GM12878 (cell line): ENCODE results near the gene CLDN19. TPM values are rescaled to one million over a fixed set of nuclear protein-coding genes. Genes with fewer than 3 reads are reported as not detected.

Experiments used
- ATAC-seq: fragments of 200-7000 bp; cut with Tn5 transposase; 3 replicates; pipeline ENCODE4 v1.9.1; 2020; ENCODE audit warnings: mild to moderate bottlenecking, moderate library complexity
- BruUV-seq: library from RNA; stranded (reverse); fragments of 400-500 nt; replicated peaks from 2 replicates; lab custom pipeline; 2021; lab: Mats Ljungman, UMichigan
- CTCF ChIA-PET: fragments of 300-600 bp; sonication (Branson Sonifier 250); formaldehyde crosslinking; extraction: SDS; loops from one replicate; lab custom pipeline; 2021; ENCODE audit warnings: inconsistent platforms; lab: Yijun Ruan, JAX
- POLR2A ChIA-PET: fragments of 350-600 bp; formaldehyde crosslinking; extraction: SDS; loops from one replicate; lab custom pipeline; 2021; ENCODE audit warnings: inconsistent platforms; lab: Charles Lee
- RAD21 ChIA-PET: fragments of 300-600 bp; sonication (Branson Sonifier 250); formaldehyde crosslinking; loops from one replicate; lab custom pipeline; 2023; ENCODE audit warnings: antibody characterized with exemption; ENCODE audit not compliant: unreplicated experiment; lab: Charles Lee
- SMC1A ChIA-PET: fragments of 300-600 bp; sonication (Branson Sonifier 250); formaldehyde crosslinking; loops from one replicate; lab custom pipeline; 2023; ENCODE audit not compliant: unreplicated experiment, uncharacterized antibody; lab: Charles Lee
- DNase-seq: peaks from one replicate; pipeline ENCODE4 v3.0.0-alpha.2; 2011; ENCODE audit warnings: low read depth, low spot score
- FAIRE-seq: peaks from 3 replicates; lab custom pipeline; 2011; peaks lifted over from hg19 to GRCh38; lab: Jason Lieb, UNC
- H2AFZ ChIP-seq: 2 replicates; pipeline ENCODE4 v1.6.0; 2011; ENCODE audit warnings: low read depth, low read length, control low read depth; ENCODE audit not compliant: control insufficient read depth
- H3K27ac ChIP-seq: 2 replicates; pipeline ENCODE4 v1.5.1; 2011; ENCODE audit warnings: control low read depth; ENCODE audit not compliant: control insufficient read depth, insufficient read depth
- H3K27me3 ChIP-seq, 2 experiments: replicated peaks in 1 of 2; 2 replicates each; pipeline versions ENCODE4 v1.6.0 to v1.6.1; 2011; ENCODE audit warnings: low read length in 1 of 2; ENCODE audit not compliant: control insufficient read depth in 2 of 2, insufficient read depth in 2 of 2
- H3K36me3 ChIP-seq, 2 experiments: 2 replicates each; pipeline ENCODE4 v1.5.1; 2011; ENCODE audit warnings: low read length in 1 of 2; ENCODE audit not compliant: control insufficient read depth in 2 of 2, insufficient read depth in 2 of 2
- H3K4me1 ChIP-seq: 2 replicates; pipeline ENCODE4 v1.6.1; 2011; ENCODE audit warnings: mild to moderate bottlenecking, low read length, moderate library complexity, mixed read lengths; ENCODE audit not compliant: control insufficient read depth, insufficient read depth
- H3K4me2 ChIP-seq: 2 replicates; pipeline ENCODE4 v1.6.0; 2011; ENCODE audit warnings: control low read depth; ENCODE audit not compliant: control insufficient read depth, insufficient read depth
- H3K4me3 ChIP-seq: fragments of 200-600 bp; sonication (generic); 2 replicates; pipeline ENCODE4 v1.5.1; 2016
- H3K79me2 ChIP-seq: 2 replicates; pipeline ENCODE4 v1.6.0; 2011; ENCODE audit warnings: low read length; ENCODE audit not compliant: control insufficient read depth, insufficient read depth
- H3K9ac ChIP-seq: 2 replicates; pipeline ENCODE4 v1.8.0; 2011; ENCODE audit warnings: low read length, control low read depth, mixed read lengths; ENCODE audit not compliant: control insufficient read depth, insufficient read depth
- H3K9me3 ChIP-seq: replicated peaks from 3 replicates; pipeline ENCODE4 v1.5.1; 2011; ENCODE audit warnings: mild to moderate bottlenecking, low read length; ENCODE audit not compliant: control insufficient read depth, insufficient read depth
- H4K20me1 ChIP-seq: 2 replicates; pipeline ENCODE4 v1.6.0; 2011; ENCODE audit not compliant: control insufficient read depth, insufficient read depth
- CREB1 ChIP-seq: IDR thresholded peaks from 2 replicates; pipeline ENCODE4 v1.6.1; 2012; ENCODE audit warnings: low read depth, mild to moderate bottlenecking, inconsistent platforms
- CREM ChIP-seq: IDR thresholded peaks from 2 replicates; pipeline ENCODE4 v1.6.1; 2014; ENCODE audit warnings: antibody characterized with exemption, low read depth
- FOXM1 ChIP-seq: IDR thresholded peaks from 2 replicates; pipeline ENCODE4 v1.6.1; 2012; ENCODE audit warnings: low read depth, mild to moderate bottlenecking, inconsistent platforms, low read length, moderate library complexity
- HCFC1 ChIP-seq: fragments of 150-350 bp; IDR thresholded peaks from 2 replicates; pipeline ENCODE4 v1.6.1; 2014; ENCODE audit warnings: low read length
- HDAC6 ChIP-seq: fragments of 200-600 bp; sonication (generic); IDR thresholded peaks from one replicate; pipeline ENCODE4 v1.8.0; 2017; ENCODE audit warnings: antibody characterized with exemption; ENCODE audit not compliant: unreplicated experiment
- POU2F2 ChIP-seq: IDR thresholded peaks from 3 replicates; pipeline ENCODE4 v1.6.1; 2011; ENCODE audit warnings: low read depth, mild to moderate bottlenecking, low read length, borderline replicate concordance
- RELA ChIP-seq: fragments of 450-650 bp; IDR thresholded peaks from 2 replicates; pipeline ENCODE4 v1.8.0; 2014; ENCODE audit warnings: borderline replicate concordance; ENCODE audit not compliant: partially characterized antibody
- SREBF2 ChIP-seq: IDR thresholded peaks from 2 replicates; pipeline ENCODE4 v1.6.1; 2012; ENCODE audit warnings: mild to moderate bottlenecking, low read length
- STAT3 ChIP-seq: IDR thresholded peaks from 2 replicates; pipeline ENCODE4 v1.6.1; 2011; ENCODE audit warnings: low read depth, low read length, improper control_type of control experiment
- ZNF384 ChIP-seq: IDR thresholded peaks from 2 replicates; pipeline ENCODE4 v1.6.1; 2012; ENCODE audit warnings: low read depth, mild to moderate bottlenecking, low read length, improper control_type of control experiment, borderline replicate concordance
- WGBS: methylation state at CpG from one replicate; pipeline ENCODE4 v1.1.6; 2016; ENCODE audit warnings: low lambda C conversion rate; ENCODE audit not compliant: insufficient replicate concordance, insufficient coverage; ENCODE audit errors: missing lambda C conversion rate; 5-methylcytosine and 5-hydroxymethylcytosine counted together
- in situ Hi-C: fragments of 300-500 bp; cut with MboI; formaldehyde crosslinking; loops from 9 replicates; pipeline ENCODE4 v1.14.3; 2018; ENCODE audit warnings: mixed read lengths
- intact Hi-C: fragments of 100-400 bp; cut with micrococcal nuclease; formaldehyde crosslinking; loops from one replicate; pipeline ENCODE4 v1.14.2; 2022; ENCODE audit not compliant: unreplicated experiment
- polyA plus RNA-seq, 11 experiments: library from polyadenylated mRNA; depleted of rRNA in 4 of 11; unstranded in 6 of 11; stranded (reverse) in 5 of 11; fragments of >200 nt; fragmentation: Nextera tagmentation in 4 of 11; fragmentation: Illumina TruSeq in 1 of 11; extraction: Ambion mirVana in 4 of 11; extraction: Trizol in 1 of 11; gene quantifications; 1 replicate in 1 of 11; 2 replicates in 10 of 11; pipeline versions ENCODE4 v1.2.1 to v1.2.3, GENCODE V29; 2011 to 2016; ENCODE audit warnings: inconsistent platforms in 2 of 11, missing spikeins in 2 of 11, low read depth in 1 of 11
- total RNA-seq, 4 experiments: library from RNA; depleted of rRNA in 3 of 4; stranded (reverse); fragments of >200 nt in 3 of 4; fragmentation: Illumina TruSeq in 1 of 4; extraction: Trizol in 1 of 4; gene quantifications; 2 replicates each; pipeline versions ENCODE4 v1.2.1 to v1.2.3, GENCODE V29; 2013 to 2021
- TF ChIP-seq, protein P1 (sequence below): fragments of 450-650 bp; IDR thresholded peaks from 2 replicates; pipeline ENCODE4 v1.6.1; 2017; ENCODE audit warnings: low read depth, mild to moderate bottlenecking, moderate library complexity
- TF ChIP-seq, protein P2 (sequence below): fragments of 450-650 bp; IDR thresholded peaks from 2 replicates; pipeline ENCODE4 v1.6.1; 2017; ENCODE audit warnings: mild to moderate bottlenecking, moderate library complexity
- TF ChIP-seq, protein P3 (sequence below): fragments of 450-650 bp; IDR thresholded peaks from 2 replicates; pipeline ENCODE4 v1.6.1; 2016; ENCODE audit warnings: mild to moderate bottlenecking, moderate library complexity, borderline replicate concordance

CLDN19 gene
- total and polyA plus RNA-seq, 10 of the 15 experiments (the other 5 are each of a cell fraction or from before 2014, with no cell fraction given) = not detected

DNA sequence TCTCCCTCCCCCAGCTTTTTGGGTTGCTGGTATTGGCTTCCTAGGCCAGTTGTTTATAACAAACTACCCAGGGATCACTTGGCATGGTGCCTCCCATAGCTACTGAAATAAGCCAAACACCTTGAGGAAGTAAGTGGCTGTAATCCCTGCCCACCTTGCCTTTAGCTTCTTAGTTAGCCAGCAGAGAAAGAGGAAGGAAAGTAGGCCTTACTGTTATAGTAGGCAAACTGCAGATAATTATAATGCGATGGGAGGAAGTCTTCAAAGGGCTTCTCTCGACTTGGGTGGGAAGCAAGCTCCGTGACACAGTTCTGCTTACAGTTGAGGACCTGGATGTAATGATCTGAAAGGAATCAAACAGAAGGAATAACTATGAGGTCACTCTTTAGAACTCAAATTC, 18.6 kb upstream of the CLDN19 start:
- FAIRE-seq (no peak), DNase-seq (no peak), ATAC-seq (no peak)
- ChIA-PET CTCF (interaction anchor here (0.9 to 2.3 kb wide), 10 partner anchors 8 to 415 kb away, joined by 3 to 12 read pairs (median 4); partner anchors contain the start of genes C1orf50, P3H1 and ZNF691), POLR2A (interaction anchor here (0.5 to 1.0 kb wide), 2 partner anchors 9 to 420 kb away, joined by 3 to 4 read pairs; no protein-coding TSS in a partner anchor), RAD21 (interaction anchor here (1.2 kb wide), 1 partner anchor 315 kb away, joined by 3 read pairs; no protein-coding TSS in a partner anchor), SMC1A (interaction anchor here (0.7 to 2.6 kb wide), 3 partner anchors 181 to 630 kb away, joined by 3 to 9 read pairs (median 7); no protein-coding TSS in a partner anchor)
- no peaks in the 10 kb centered on the region for H3K27me3 ChIP-seq
- no peak overlapping the region for H3K27ac ChIP-seq
- intact Hi-C loops = no loop called here
- no peak overlapping the region for H3K4me2 ChIP-seq
- H4K20me1 ChIP-seq = no peaks in the 10 kb centered on the region
- H3K9ac ChIP-seq = no peak overlapping the region
- H3K36me3 ChIP-seq = peaks cover 9 to 11% of the 10 kb centered on the region in 2 experiments; a peak in 3 of 4 replicates
- no TSS peak for BruUV-seq
- no peak overlapping the region for H3K4me3 ChIP-seq
- in situ Hi-C loops = no loop called here
- H3K9me3 ChIP-seq = no peaks in the 10 kb centered on the region
- no peak overlapping the region for H2AFZ ChIP-seq
- no peaks in the 10 kb centered on the region for H3K4me1 ChIP-seq
- 25% methylated on average over 3 of the region's 3 CpGs for WGBS
- H3K79me2 ChIP-seq = peaks cover under 1% of the 10 kb centered on the region
- TF ChIP-seq HCFC1 (no peak), ZNF384 (no peak), STAT3 (no peak), RELA (no peak), FOXM1 (no peak), SREBF2 (no peak), CREM (no peak), CREB1 (no peak), POU2F2 (no peak), HDAC6 (no peak)
- TF ChIP-seq, protein P1, sequence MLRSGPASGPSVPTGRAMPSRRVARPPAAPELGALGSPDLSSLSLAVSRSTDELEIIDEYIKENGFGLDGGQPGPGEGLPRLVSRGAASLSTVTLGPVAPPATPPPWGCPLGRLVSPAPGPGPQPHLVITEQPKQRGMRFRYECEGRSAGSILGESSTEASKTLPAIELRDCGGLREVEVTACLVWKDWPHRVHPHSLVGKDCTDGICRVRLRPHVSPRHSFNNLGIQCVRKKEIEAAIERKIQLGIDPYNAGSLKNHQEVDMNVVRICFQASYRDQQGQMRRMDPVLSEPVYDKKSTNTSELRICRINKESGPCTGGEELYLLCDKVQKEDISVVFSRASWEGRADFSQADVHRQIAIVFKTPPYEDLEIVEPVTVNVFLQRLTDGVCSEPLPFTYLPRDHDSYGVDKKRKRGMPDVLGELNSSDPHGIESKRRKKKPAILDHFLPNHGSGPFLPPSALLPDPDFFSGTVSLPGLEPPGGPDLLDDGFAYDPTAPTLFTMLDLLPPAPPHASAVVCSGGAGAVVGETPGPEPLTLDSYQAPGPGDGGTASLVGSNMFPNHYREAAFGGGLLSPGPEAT = no peak
- TF ChIP-seq, protein P2, sequence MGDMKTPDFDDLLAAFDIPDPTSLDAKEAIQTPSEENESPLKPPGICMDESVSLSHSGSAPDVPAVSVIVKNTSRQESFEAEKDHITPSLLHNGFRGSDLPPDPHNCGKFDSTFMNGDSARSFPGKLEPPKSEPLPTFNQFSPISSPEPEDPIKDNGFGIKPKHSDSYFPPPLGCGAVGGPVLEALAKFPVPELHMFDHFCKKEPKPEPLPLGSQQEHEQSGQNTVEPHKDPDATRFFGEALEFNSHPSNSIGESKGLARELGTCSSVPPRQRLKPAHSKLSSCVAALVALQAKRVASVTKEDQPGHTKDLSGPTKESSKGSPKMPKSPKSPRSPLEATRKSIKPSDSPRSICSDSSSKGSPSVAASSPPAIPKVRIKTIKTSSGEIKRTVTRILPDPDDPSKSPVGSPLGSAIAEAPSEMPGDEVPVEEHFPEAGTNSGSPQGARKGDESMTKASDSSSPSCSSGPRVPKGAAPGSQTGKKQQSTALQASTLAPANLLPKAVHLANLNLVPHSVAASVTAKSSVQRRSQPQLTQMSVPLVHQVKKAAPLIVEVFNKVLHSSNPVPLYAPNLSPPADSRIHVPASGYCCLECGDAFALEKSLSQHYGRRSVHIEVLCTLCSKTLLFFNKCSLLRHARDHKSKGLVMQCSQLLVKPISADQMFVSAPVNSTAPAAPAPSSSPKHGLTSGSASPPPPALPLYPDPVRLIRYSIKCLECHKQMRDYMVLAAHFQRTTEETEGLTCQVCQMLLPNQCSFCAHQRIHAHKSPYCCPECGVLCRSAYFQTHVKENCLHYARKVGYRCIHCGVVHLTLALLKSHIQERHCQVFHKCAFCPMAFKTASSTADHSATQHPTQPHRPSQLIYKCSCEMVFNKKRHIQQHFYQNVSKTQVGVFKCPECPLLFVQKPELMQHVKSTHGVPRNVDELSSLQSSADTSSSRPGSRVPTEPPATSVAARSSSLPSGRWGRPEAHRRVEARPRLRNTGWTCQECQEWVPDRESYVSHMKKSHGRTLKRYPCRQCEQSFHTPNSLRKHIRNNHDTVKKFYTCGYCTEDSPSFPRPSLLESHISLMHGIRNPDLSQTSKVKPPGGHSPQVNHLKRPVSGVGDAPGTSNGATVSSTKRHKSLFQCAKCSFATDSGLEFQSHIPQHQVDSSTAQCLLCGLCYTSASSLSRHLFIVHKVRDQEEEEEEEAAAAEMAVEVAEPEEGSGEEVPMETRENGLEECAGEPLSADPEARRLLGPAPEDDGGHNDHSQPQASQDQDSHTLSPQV = no peak
- TF ChIP-seq, protein P3, sequence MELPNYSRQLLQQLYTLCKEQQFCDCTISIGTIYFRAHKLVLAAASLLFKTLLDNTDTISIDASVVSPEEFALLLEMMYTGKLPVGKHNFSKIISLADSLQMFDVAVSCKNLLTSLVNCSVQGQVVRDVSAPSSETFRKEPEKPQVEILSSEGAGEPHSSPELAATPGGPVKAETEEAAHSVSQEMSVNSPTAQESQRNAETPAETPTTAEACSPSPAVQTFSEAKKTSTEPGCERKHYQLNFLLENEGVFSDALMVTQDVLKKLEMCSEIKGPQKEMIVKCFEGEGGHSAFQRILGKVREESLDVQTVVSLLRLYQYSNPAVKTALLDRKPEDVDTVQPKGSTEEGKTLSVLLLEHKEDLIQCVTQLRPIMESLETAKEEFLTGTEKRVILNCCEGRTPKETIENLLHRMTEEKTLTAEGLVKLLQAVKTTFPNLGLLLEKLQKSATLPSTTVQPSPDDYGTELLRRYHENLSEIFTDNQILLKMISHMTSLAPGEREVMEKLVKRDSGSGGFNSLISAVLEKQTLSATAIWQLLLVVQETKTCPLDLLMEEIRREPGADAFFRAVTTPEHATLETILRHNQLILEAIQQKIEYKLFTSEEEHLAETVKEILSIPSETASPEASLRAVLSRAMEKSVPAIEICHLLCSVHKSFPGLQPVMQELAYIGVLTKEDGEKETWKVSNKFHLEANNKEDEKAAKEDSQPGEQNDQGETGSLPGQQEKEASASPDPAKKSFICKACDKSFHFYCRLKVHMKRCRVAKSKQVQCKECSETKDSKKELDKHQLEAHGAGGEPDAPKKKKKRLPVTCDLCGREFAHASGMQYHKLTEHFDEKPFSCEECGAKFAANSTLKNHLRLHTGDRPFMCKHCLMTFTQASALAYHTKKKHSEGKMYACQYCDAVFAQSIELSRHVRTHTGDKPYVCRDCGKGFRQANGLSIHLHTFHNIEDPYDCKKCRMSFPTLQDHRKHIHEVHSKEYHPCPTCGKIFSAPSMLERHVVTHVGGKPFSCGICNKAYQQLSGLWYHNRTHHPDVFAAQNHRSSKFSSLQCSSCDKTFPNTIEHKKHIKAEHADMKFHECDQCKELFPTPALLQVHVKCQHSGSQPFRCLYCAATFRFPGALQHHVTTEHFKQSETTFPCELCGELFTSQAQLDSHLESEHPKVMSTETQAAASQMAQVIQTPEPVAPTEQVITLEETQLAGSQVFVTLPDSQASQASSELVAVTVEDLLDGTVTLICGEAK = no peak
